Lower leg skin (tissue), 3 donors: ENCODE data around the gene APOB.

Experiments used
- CTCF ChIP-seq, 3 donors: fragments of 450-650 bp; IDR thresholded peaks; one replicate each; pipeline ENCODE4 v1.5.1; 2016; ENCODE audit warnings: antibody characterized with exemption in 3 of 3, mild to moderate bottlenecking in 3 of 3, moderate library complexity in 2 of 3
- POLR2A ChIP-seq, 2 donors: fragments of 450-650 bp; IDR thresholded peaks; one replicate each; pipeline ENCODE4 v1.6.1; 2016 to 2017; ENCODE audit warnings: antibody characterized with exemption in 2 of 2, mild to moderate bottlenecking in 1 of 2, moderate library complexity in 1 of 2

DNA sequence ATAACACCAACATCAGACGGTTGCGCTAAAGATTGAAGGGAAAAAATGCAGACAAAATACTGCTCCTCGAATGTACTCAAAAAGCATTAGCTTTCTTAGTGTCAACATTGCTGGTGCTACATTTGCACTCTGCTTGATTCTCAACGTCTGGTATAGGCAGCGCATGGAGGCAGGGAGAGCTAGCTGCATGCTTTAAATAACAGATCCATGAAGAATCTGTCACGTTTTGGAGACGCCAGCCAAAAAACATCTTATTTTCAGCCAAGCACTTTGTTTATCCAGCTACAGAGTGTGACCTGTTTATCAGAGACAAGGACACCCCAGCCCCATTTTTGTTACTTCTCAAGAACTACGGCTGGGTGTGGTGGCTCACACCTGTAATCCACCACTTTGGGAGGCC, 59.5 kb downstream of the APOB start:
- no peak for TF ChIP-seq CTCF (IDR thresholded peaks at IDR 0.05)
- TF ChIP-seq POLR2A (IDR thresholded peaks at IDR 0.05) = no peak
